ENCODE results near the gene VCAN.

VCAN gene

DNA sequence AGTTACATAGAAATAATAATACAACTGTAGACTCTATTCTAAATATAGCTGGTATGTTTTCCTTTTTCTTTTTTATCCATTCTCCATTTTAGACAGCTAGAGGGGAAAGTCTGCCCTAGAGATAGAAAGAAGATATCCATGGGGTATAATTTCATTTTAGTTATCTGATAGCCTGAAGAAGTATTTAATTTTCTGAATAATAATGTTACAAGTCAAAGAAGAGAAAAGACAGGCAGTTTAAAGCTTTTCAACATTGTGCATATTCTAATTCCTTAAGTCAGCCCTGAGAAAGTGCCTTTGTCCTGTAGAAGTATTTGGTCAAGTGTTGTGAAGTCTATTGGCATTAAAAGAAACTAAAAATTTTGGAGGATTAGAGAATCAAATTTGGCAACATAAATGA is 2.5 kb upstream of the VCAN start:
- no peak for DNase-seq

GRCh38 chr5:83470526-83471404 is 779 bp upstream of the VCAN start:
- no peak for DNase-seq

- DNase-seq: no peak
Observed at GRCh38 chr5:83472213-83472507, 616 bp downstream of the VCAN start.

DNA sequence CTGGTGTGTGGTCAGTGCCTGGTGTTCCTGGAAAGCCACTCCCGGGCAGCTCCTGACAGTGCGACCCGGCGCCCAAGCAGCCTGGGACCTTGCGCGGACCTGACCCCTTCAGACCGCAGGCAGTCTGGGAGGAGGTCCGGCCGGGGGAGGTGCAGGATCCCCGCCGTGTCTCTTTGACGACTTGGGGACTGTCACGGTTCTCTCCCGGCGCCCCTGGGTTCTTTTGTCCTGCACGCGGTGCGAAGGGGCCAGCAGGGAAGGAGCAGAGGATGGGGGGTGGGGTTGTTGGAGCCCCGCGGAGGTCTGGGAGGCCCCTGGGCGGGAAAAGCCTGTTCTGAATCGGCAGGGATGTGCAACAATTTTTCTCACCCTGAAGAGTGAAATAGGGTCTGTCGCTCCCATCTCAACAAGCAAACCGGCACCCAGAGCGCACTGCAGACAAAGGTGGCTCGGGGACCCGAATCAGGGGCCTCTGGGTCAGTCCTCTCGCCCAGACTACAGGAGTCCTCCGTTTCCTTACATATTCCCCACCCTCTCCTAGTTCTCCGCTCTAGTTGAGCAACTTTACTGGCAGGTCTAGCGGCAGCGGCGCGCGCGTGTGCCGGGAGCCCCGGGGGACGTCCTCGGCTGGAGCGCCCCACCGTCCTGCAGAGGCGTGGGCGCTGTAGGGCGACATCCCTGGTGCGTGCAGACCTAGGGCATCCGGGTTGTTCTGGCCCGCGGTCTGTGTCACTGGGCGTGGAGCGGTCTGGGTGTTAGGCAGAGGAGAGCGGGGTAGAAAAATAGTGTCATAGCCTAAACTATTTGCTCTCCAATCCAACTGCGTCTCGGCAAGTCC is 1.2 kb downstream of the VCAN start:
- peak; percentile 50 for DNase-seq

DNA sequence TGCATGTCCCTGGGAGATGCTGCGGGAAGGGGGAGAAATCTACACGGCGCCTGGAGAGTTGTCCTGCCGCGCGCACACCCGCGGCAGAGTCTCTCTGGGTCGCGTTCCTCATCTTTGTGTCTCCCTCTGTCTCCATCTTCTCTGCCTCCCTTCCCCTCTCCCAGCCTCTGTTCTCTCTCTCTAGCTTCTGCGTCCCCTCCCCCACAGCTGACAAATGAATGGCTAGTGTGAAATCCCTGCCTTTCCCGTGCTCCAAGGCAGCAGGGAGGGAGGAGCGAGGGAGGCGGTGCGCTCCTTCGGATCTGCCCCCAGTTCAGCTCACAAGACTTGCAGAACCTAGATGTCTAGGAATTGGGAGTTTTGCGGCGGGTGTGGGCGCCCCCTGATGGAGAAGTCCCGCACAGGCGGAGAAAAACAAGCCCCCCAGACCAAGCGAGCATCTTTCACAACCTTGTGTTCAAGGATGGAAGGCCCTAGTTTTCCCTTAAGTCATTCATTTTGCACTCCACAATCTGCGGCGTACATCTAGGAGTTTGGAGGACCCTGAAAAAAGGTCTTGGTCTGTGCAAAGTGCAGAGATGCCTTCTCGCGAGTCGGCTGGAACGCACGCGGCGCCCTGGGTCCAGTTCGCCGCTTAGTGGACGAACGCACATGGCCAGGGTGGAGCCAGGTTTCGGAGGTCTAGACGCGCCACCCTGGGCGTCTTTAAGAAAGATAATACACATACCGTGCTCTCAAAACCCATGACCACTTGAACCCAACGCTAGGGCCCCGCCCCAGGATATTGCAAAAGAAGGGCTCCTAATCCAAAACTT is 2.0 kb downstream of the VCAN start:
- DNase-seq: peak; percentile 88

DNA sequence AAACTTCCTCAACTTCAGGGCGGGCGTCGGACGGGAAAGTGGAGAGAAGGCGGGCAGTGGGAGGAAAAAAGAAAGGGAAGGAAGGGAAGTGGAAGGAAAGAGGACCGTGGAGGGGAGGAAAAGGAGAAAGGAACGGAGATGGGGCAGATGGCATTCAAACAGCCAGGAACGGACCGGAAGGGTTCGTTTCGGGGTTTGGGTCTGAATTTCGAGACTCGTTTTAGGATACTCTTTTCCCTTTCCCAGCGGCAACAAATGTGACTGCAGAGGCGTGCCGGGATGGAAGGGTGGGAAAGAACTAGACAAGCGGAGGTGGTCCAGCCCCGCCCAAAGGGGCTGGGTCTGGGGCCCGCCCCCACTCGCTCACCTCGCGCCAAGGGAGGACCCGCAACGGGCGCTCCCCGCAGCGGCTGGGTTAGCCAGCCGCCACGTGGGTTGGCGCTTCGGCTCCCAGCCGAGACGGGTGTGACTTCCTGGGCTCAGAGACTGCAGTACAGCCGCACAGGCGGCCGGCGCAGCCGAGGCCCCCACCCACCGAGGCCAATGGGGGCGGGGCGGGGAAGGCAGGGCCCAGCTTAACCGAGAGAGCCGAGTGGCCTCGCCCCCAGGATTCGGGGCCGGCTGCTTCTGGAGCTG is 2.7 kb downstream of the VCAN start:
- DNase-seq: peak; percentile 89

GRCh38 chr5:83474991-83475390 is 3.4 kb downstream of the VCAN start:
- no peak for DNase-seq

GRCh38 chr5:83475391-83475863 is 3.9 kb downstream of the VCAN start:
- DNase-seq: no peak

- no peak for DNase-seq
Observed at GRCh38 chr5:83475935-83476814, 4.6 kb downstream of the VCAN start.

DNA sequence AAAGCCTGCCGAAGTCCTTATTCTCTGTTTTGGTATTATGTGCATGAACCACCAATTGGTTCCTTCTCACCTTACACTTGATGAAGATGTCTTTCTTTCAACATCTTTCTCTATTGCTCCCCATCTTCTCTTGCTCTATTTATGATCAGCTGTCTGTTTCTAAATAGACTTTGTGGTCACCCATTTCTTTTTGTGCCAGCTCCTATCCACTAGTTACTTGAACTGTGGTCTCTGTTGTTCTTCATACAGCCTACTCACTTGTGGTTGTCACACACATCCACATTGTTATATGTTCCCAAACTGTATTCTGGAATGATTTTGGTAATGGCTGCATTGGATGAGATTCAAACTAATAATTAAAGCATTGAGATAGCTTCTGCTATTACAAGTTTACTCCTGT is 11.4 kb downstream of the VCAN start:
- no peak for DNase-seq

- DNase-seq: no peak
Observed at GRCh38 chr5:83484294-83484693, 12.8 kb downstream of the VCAN start.

- no peak for DNase-seq
Observed at GRCh38 chr5:83485842-83486241, 14.3 kb downstream of the VCAN start.

DNA sequence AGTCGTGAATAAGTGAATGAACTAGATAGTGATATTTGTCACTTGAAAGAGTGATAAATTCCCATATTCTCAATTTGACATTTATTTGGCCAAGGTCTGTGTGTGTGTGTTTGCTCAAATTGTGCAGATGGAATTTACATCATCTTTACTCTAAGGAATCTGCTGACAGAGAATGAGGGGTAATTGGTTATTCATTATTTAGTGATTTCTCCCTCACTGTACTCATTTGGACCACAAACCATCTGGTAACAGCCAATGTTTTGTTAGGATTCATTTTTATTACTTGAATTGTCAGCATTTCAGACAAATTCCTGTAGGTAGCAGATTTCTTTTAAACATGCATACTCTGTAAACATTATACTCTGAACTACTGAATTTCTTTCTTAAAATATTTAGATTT is 15.6 kb downstream of the VCAN start:
- DNase-seq: no peak

GRCh38 chr5:83488271-83488670 is 16.7 kb downstream of the VCAN start:
- no peak for DNase-seq

GRCh38 chr5:83488821-83489220 is 17.3 kb downstream of the VCAN start:
- DNase-seq: no peak

GRCh38 chr5:83490203-83490602 is 18.7 kb downstream of the VCAN start:
- DNase-seq: no peak

GRCh38 chr5:83492331-83492730 is 20.8 kb downstream of the VCAN start:
- DNase-seq: peak; percentile 5

DNA sequence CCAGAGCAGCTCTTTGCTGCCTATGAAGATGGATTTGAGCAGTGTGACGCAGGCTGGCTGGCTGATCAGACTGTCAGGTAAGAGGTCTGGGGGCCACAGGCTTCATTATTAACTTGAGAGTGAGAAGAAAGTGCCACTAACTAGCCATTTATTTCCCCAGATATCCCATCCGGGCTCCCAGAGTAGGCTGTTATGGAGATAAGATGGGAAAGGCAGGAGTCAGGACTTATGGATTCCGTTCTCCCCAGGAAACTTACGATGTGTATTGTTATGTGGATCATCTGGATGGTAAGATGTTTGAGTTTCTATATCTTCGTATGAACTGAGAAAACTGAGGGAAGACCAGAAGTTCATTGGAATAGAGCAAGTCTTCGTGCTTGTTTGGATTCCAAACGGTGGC is 22.1 kb downstream of the VCAN start:
- DNase-seq: no peak

- DNase-seq: peak; percentile 0
Observed at GRCh38 chr5:83494087-83494620, 22.6 kb downstream of the VCAN start.

DNA sequence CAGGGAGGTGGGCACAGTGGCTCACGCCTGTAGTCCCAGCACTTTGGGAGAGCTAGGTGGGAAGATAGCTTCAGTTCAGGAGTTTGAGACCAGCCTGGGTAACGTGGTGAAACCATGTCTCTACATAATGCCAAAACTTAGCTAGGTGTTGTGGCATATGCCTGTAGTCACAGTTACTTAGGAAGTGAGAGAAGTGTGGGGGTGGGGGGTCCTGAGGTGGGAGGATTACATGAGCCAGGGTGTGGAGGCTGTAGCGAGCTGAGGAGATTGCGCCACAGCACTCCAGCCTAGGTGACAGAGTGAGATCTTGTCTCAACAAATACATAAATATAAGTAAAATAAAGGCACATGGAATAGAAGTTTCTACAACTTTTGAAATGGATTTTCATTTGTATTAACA is 23.1 kb downstream of the VCAN start:
- no peak for DNase-seq

GRCh38 chr5:83496626-83497025 is 25.1 kb downstream of the VCAN start:
- no peak for DNase-seq

All from NCI-H345 (cell line).